H1 (cell line): ENCODE measurements around the gene FHIT. TPM values are rescaled to one million over a fixed set of nuclear protein-coding genes. Genes with fewer than 3 reads are reported as not detected.

Source experiments
- CTCF ChIA-PET: fragments of 300-600 bp; sonication (Branson Sonifier 250); formaldehyde crosslinking; loops from one replicate; lab custom pipeline; 2021; ENCODE audit not compliant: partially characterized antibody; lab: Charles Lee
- POLR2A ChIA-PET: fragments of 300-600 bp; sonication (Branson Sonifier 250); formaldehyde crosslinking; loops from one replicate; lab custom pipeline; 2021; ENCODE audit warnings: inconsistent platforms; ENCODE audit not compliant: partially characterized antibody; lab: Charles Lee
- DNase-seq, 2 experiments: peaks; one replicate each; pipeline versions ENCODE4 v3.0.0 to v3.0.0-alpha.2; 2010 to 2022; ENCODE audit warnings: low spot score in 2 of 2, low read depth in 1 of 2, mixed read lengths in 1 of 2
- FAIRE-seq: peaks from 2 replicates; lab custom pipeline; 2011; peaks lifted over from hg19 to GRCh38; lab: Jason Lieb, UNC
- H2AFZ ChIP-seq: 2 replicates; pipeline ENCODE4 v1.8.1; 2012; ENCODE audit warnings: low read length, inconsistent platforms
- H2AK5ac ChIP-seq: 2 replicates; pipeline ENCODE4 v1.6.1; 2013; ENCODE audit warnings: low read depth, low read length
- H2BK120ac ChIP-seq: replicated peaks from 2 replicates; pipeline ENCODE3; 2013; ENCODE audit warnings: low read depth, low read length, inconsistent platforms
- H2BK12ac ChIP-seq: 2 replicates; pipeline ENCODE4 v1.6.1; 2013; ENCODE audit warnings: low read depth, low read length
- H2BK15ac ChIP-seq: 2 replicates; pipeline ENCODE4 v1.6.1; 2013; ENCODE audit warnings: low read length
- H2BK20ac ChIP-seq: 2 replicates; pipeline ENCODE4 v1.6.1; 2013; ENCODE audit warnings: low read length
- H2BK5ac ChIP-seq: 2 replicates; pipeline ENCODE4 v1.6.1; 2013; ENCODE audit warnings: low read depth, low read length
- H3K14ac ChIP-seq: 2 replicates; pipeline ENCODE4 v1.6.1; 2013; ENCODE audit warnings: inconsistent platforms; ENCODE audit not compliant: insufficient read length
- H3K18ac ChIP-seq: 2 replicates; pipeline ENCODE4 v1.6.1; 2013; ENCODE audit warnings: low read length; ENCODE audit errors: extremely low read depth
- H3K23ac ChIP-seq: 2 replicates; pipeline ENCODE4 v1.6.1; 2013; ENCODE audit warnings: inconsistent platforms; ENCODE audit not compliant: insufficient read length
- H3K23me2 ChIP-seq: 2 replicates; pipeline ENCODE4 v1.6.1; 2013; ENCODE audit warnings: low read depth, low read length
- H3K27ac ChIP-seq: 2 replicates; pipeline ENCODE4 v1.6.1; 2011; ENCODE audit warnings: low read depth, low read length, inconsistent platforms
- H3K27me3 ChIP-seq, 4 experiments: replicated peaks in 1 of 4; 1 replicate in 1 of 4; 2 replicates in 3 of 4; pipeline versions ENCODE4 v1.6.1 to v1.8.1; 2011 to 2013; ENCODE audit warnings: low read length in 3 of 4, mild to moderate bottlenecking in 3 of 4, inconsistent platforms in 2 of 4, mixed read lengths in 2 of 4, moderate library complexity in 1 of 4; ENCODE audit not compliant: control insufficient read depth in 3 of 4, insufficient read depth in 3 of 4; ENCODE audit errors: extremely low read depth in 1 of 4
- H3K36me3 ChIP-seq, 4 experiments: 2 replicates each; pipeline versions ENCODE4 v1.6.1 to v1.8.1; 2011 to 2013; ENCODE audit warnings: mild to moderate bottlenecking in 4 of 4, low read length in 3 of 4, moderate library complexity in 2 of 4, control low read depth in 1 of 4, inconsistent platforms in 1 of 4; ENCODE audit not compliant: insufficient read depth in 4 of 4, control insufficient read depth in 2 of 4
- H3K4ac ChIP-seq: replicated peaks from 2 replicates; pipeline ENCODE3; 2013; ENCODE audit warnings: low read length, low read depth, mixed read lengths, inconsistent platforms; ENCODE audit not compliant: insufficient read length
- H3K4me1 ChIP-seq, 4 experiments: replicated peaks in 1 of 4; 1 replicate in 1 of 4; 2 replicates in 3 of 4; pipeline versions ENCODE4 v1.6.1 to v1.8.1; 2011 to 2013; ENCODE audit warnings: low read length in 3 of 4, inconsistent platforms in 2 of 4, mixed read lengths in 1 of 4; ENCODE audit not compliant: insufficient read depth in 4 of 4, control insufficient read depth in 3 of 4
- H3K4me2 ChIP-seq, 2 experiments: 2 replicates each; pipeline versions ENCODE4 v1.6.1 to v1.8.1; 2011 to 2013; ENCODE audit warnings: low read depth in 2 of 2, low read length in 2 of 2, control low read depth in 1 of 2, inconsistent platforms in 1 of 2, mild to moderate bottlenecking in 1 of 2; ENCODE audit not compliant: insufficient read depth in 1 of 2
- H3K4me3 ChIP-seq, 4 experiments: fragments of 200-600, 300-600 bp in 1 of 4; sonication (generic), shearing (Covaris generic), sonication (Bioruptor Twin) in 1 of 4; 2 replicates each; pipeline versions ENCODE4 v1.5.1 to v1.8.1; 2011 to 2016; ENCODE audit warnings: low read length in 4 of 4, low read depth in 3 of 4, control low read depth in 2 of 4, inconsistent platforms in 2 of 4, mild to moderate bottlenecking in 2 of 4, mixed read lengths in 1 of 4, moderate library complexity in 1 of 4; ENCODE audit not compliant: insufficient read depth in 2 of 4; ENCODE audit errors: extremely low read depth in 1 of 4
- H3K56ac ChIP-seq: replicated peaks from 2 replicates; pipeline ENCODE3; 2013; ENCODE audit warnings: low read depth, mild to moderate bottlenecking, mixed read lengths, low read length, inconsistent platforms; ENCODE audit not compliant: insufficient read length
- H3K79me1 ChIP-seq: 2 replicates; pipeline ENCODE4 v1.6.1; 2013; ENCODE audit warnings: low read depth, low read length, control low read depth
- H3K79me2 ChIP-seq, 2 experiments: 2 replicates each; pipeline versions ENCODE4 v1.6.1 to v1.8.1; 2012 to 2013; ENCODE audit warnings: low read length in 2 of 2, mild to moderate bottlenecking in 2 of 2, inconsistent platforms in 1 of 2; ENCODE audit not compliant: insufficient read depth in 2 of 2, control insufficient read depth in 1 of 2
- H3K9ac ChIP-seq, 4 experiments: replicated peaks in 1 of 4; 1 replicate in 1 of 4; 2 replicates in 3 of 4; pipeline versions ENCODE4 v1.6.1 to v1.8.1; 2011 to 2013; ENCODE audit warnings: low read depth in 3 of 4, low read length in 3 of 4, control low read depth in 2 of 4, mild to moderate bottlenecking in 2 of 4, moderate library complexity in 2 of 4, inconsistent platforms in 1 of 4; ENCODE audit errors: extremely low read depth in 1 of 4
- H3K9me3 ChIP-seq, 2 experiments: 2 replicates each; pipeline versions ENCODE4 v1.6.1 to v1.8.1; 2012 to 2013; ENCODE audit warnings: mild to moderate bottlenecking in 2 of 2, moderate library complexity in 2 of 2, control low read depth in 1 of 2, inconsistent platforms in 1 of 2, low read depth in 1 of 2, low read length in 1 of 2, mixed read lengths in 1 of 2; ENCODE audit not compliant: insufficient read depth in 2 of 2
- H4K20me1 ChIP-seq, 2 experiments: replicated peaks in 1 of 2; 2 replicates each; pipeline versions ENCODE3 to v1.8.1; 2011 to 2013; ENCODE audit warnings: inconsistent platforms in 2 of 2, low read length in 2 of 2, mild to moderate bottlenecking in 1 of 2; ENCODE audit not compliant: insufficient read depth in 2 of 2, control insufficient read depth in 1 of 2
- H4K5ac ChIP-seq: 2 replicates; pipeline ENCODE4 v1.6.1; 2013; ENCODE audit warnings: low read length, low read depth, mixed read lengths, inconsistent platforms; ENCODE audit not compliant: insufficient read length
- H4K8ac ChIP-seq: 2 replicates; pipeline ENCODE4 v1.8.0; 2013; ENCODE audit warnings: mild to moderate bottlenecking, moderate library complexity, low read length, inconsistent platforms; ENCODE audit not compliant: insufficient read depth; ENCODE audit errors: extremely low read depth
- H4K91ac ChIP-seq: replicated peaks from 2 replicates; pipeline ENCODE3; 2013; ENCODE audit warnings: low read length, mixed read lengths, inconsistent platforms; ENCODE audit not compliant: insufficient read length
- ASH2L ChIP-seq: fragments of 200-600, 300-600 bp; sonication (generic); IDR thresholded peaks from one replicate; pipeline ENCODE4 v1.7.1; 2017; ENCODE audit warnings: low read length
- ATF3 ChIP-seq: IDR thresholded peaks from 2 replicates; pipeline ENCODE4 v1.6.1; 2011; ENCODE audit warnings: low read depth, mild to moderate bottlenecking, low read length; ENCODE audit not compliant: insufficient read depth
- BCL11A ChIP-seq, 2 experiments: IDR thresholded peaks; one replicate each; pipeline ENCODE4 v1.6.1; 2011; ENCODE audit warnings: low read depth in 2 of 2, low read length in 2 of 2, mild to moderate bottlenecking in 2 of 2
- CREB1 ChIP-seq: IDR thresholded peaks from 2 replicates; pipeline ENCODE4 v1.6.1; 2012; ENCODE audit warnings: inconsistent platforms
- GABPA ChIP-seq: IDR thresholded peaks from 2 replicates; pipeline ENCODE4 v1.6.1; 2011; ENCODE audit warnings: mild to moderate bottlenecking, low read length, moderate library complexity, borderline replicate concordance; ENCODE audit not compliant: insufficient read depth
- MAFK ChIP-seq: IDR thresholded peaks from 2 replicates; pipeline ENCODE4 v1.6.1; 2012; ENCODE audit warnings: low read depth, mild to moderate bottlenecking, improper control_type of control experiment, low read length
- POLR2A ChIP-seq, 2 experiments: IDR thresholded peaks; 1 replicate in 1 of 2; 2 replicates in 1 of 2; pipeline ENCODE4 v1.6.1; 2011; ENCODE audit warnings: low read depth in 2 of 2, low read length in 2 of 2, mild to moderate bottlenecking in 2 of 2; ENCODE audit errors: control extremely low read depth in 1 of 2
- POU5F1 ChIP-seq: IDR thresholded peaks from 2 replicates; pipeline ENCODE4 v1.6.1; 2011; ENCODE audit warnings: low read depth, mild to moderate bottlenecking, low read length, moderate library complexity
- RFX5 ChIP-seq: IDR thresholded peaks from 2 replicates; pipeline ENCODE4 v1.6.1; 2011; ENCODE audit warnings: low read depth, low read length, improper control_type of control experiment, borderline replicate concordance
- SP1 ChIP-seq: IDR thresholded peaks from 2 replicates; pipeline ENCODE4 v1.6.1; 2011; ENCODE audit warnings: low read depth, low read length
- TBP ChIP-seq: IDR thresholded peaks from 2 replicates; pipeline ENCODE4 v1.6.1; 2011; ENCODE audit warnings: low read depth, low read length, improper control_type of control experiment
- USF2 ChIP-seq: IDR thresholded peaks from 2 replicates; pipeline ENCODE4 v1.6.1; 2011; ENCODE audit warnings: low read length, improper control_type of control experiment
- YY1 ChIP-seq: IDR thresholded peaks from 2 replicates; pipeline ENCODE4 v1.6.1; 2011; ENCODE audit warnings: low read depth, mild to moderate bottlenecking, low read length
- WGBS, 2 experiments: shearing (Covaris generic) in 1 of 2; methylation state at CpG; one replicate each; pipeline versions ENCODE4 v1.1.6 to v1.1.7; 2013 to 2015; ENCODE audit warnings: low lambda C conversion rate in 2 of 2, mixed read lengths in 2 of 2, inconsistent platforms in 1 of 2, low coverage in 1 of 2, missing lambda C conversion rate in 1 of 2; ENCODE audit not compliant: insufficient replicate concordance in 2 of 2, insufficient coverage in 1 of 2, insufficient read length in 1 of 2; ENCODE audit errors: extremely low coverage in 1 of 2, missing lambda C conversion rate in 1 of 2; 5-methylcytosine and 5-hydroxymethylcytosine counted together
- polyA plus RNA-seq, 7 experiments: library from polyadenylated mRNA; depleted of rRNA in 3 of 7; stranded (reverse) in 5 of 7; unstranded in 2 of 7; fragments of >200 nt in 5 of 7; fragments of 200-250 nt in 2 of 7; gene quantifications; 1 replicate in 5 of 7; 2 replicates in 1 of 7; 4 replicates in 1 of 7; pipeline versions ENCODE4 v1.2.1 to v1.2.3, GENCODE V29; 2011 to 2013; ENCODE audit warnings: missing spikeins in 2 of 7, mixed read lengths in 2 of 7
- total RNA-seq: library from RNA; stranded (reverse); fragmentation: NEBNext Ultra II Directional; extraction: Animal tissue kit (Norgen Biotek cat#: 25700); gene quantifications from 2 replicates; pipeline ENCODE4 v1.2.1, GENCODE V29; 2021

FHIT gene
- total and polyA plus RNA-seq, 2 of the 8 experiments (the other 6 are each of a cell fraction or from before 2014, with no cell fraction given) = 1.2 to 3.2 TPM

- H3K4me2 ChIP-seq = no peak overlapping the region
- no peak overlapping the region for H3K4me3 ChIP-seq
- FAIRE-seq = no peak
- H2AK5ac ChIP-seq = no peak overlapping the region
- no peak overlapping the region for H3K14ac ChIP-seq
- no peak overlapping the region for H2AFZ ChIP-seq
- POLR2A ChIA-PET = no interaction called here
- no peak overlapping the region for H2BK12ac ChIP-seq
- H2BK20ac ChIP-seq = no peak overlapping the region
- CTCF ChIA-PET = interaction anchor here (1.4 to 2.0 kb wide), 2 partner anchors 9 to 949 kb away, joined by 3 to 9 read pairs; no protein-coding TSS in a partner anchor
- no peak overlapping the region for H3K27ac ChIP-seq
- no peak overlapping the region for H4K91ac ChIP-seq
- H3K79me1 ChIP-seq = no peaks in the 10 kb centered on the region
- H3K9me3 ChIP-seq = no peaks in the 10 kb centered on the region
- no peak overlapping the region for H2BK120ac ChIP-seq
- peaks cover 0 to 3% (median 0%) of the 10 kb centered on the region in 4 experiments; a peak in 1 of 7 replicates for H3K4me1 ChIP-seq
- no peak overlapping the region for H3K23ac ChIP-seq
- no peaks in the 10 kb centered on the region for H4K20me1 ChIP-seq
- H2BK15ac ChIP-seq = no peak overlapping the region
- WGBS, 2 experiments = 92% methylated on average over 3 of the region's 3 CpGs; no CpG with 5 or more reads in 1 of the 2 experiments
- H3K36me3 ChIP-seq = no peaks in the 10 kb centered on the region
- H3K23me2 ChIP-seq = no peaks in the 10 kb centered on the region; the same call in 1 of the 2 replicates
- no peak for DNase-seq
- H3K79me2 ChIP-seq = no peaks in the 10 kb centered on the region
- no peak overlapping the region for H3K56ac ChIP-seq
- no peak overlapping the region for H3K18ac ChIP-seq
- no peak overlapping the region for H4K8ac ChIP-seq
- H3K4ac ChIP-seq = no peak overlapping the region
- no peak overlapping the region for H2BK5ac ChIP-seq
- H3K27me3 ChIP-seq = no peaks in the 10 kb centered on the region
- H3K9ac ChIP-seq = no peak overlapping the region
- no peak overlapping the region for H4K5ac ChIP-seq
- TF ChIP-seq GABPA (no peak), POU5F1 (no peak), MAFK (no peak), CREB1 (no peak), SP1 (no peak), YY1 (no peak), POLR2A (IDR thresholded peaks at IDR 0.05; ENCODE audit: control extremely low read depth in 1 of 2, low read depth in 2 of 2, low read length in 2 of 2) (no peak), ATF3 (no peak), USF2 (no peak), ASH2L (no peak), BCL11A (IDR thresholded peaks at IDR 0.05; ENCODE audit: low read depth in 2 of 2, low read length in 2 of 2) (no peak), TBP (no peak), RFX5 (no peak)
Observed at GRCh38 chr3:60421749-60422446, 829.4 kb downstream of the FHIT start.
